NCI-H1694 treated with DMSO at 0.1 percent for 48 hours (cell line): ENCODE results near the gene HEPHL1.

ENCODE experiments used
- DNase-seq: peaks from one replicate; lab custom pipeline; 2025; lab: John Stamatoyannopoulos, UW

The HEPHL1 gene

DNA sequence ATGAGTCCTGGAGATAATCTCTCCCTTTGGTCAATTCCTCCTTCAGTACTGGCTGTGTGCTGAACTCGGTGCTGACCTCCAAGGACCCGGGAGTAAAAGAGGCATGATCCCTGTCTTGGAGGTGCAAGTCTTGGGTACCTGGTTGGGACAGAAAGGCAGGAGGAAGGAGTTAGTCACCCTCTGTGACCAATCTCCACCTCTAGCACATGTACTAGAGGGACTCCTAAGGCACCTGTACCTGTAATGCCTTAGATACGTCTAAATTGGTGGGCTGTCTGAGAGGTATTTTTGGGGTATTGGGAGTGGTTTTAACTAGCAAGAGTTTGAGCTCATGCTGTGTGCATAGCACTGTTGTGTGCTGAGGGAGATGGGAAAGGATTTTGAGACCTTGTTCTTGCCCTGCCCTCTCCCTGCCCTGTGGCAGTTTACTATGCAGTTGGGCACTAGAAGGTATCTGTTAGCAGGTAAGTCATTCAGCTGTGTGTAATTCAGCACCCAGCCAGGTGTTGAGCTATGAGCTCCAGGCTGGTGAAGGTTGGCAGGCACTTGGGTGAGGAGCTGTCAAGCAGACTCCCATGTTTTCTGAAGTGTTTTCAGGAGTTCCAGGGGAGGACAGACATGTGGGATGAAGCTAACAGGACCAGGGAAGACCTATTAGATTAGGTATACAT lies 110.0 kb downstream of the HEPHL1 start:
- DNase-seq, result no peak

DNA sequence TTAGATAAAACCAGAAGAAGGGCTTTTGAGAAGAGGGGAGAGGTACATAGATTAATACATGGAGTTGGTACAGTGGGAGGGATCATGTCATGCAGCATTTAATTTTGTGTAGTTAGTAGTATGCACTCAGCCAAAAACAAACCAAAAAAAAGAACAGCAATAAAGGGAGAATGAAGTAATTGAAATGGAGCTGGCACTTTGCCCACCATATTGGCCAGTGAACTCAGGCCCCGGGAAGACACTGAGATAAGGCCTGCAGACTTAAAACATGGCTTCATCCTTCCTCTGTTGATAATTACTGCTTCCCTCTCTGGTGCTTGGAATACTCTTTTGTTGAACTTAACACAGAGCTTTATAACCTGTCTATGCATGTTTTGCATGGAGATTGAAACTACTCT lies 110.6 kb downstream of the HEPHL1 start:
- DNase-seq, result no peak

DNA sequence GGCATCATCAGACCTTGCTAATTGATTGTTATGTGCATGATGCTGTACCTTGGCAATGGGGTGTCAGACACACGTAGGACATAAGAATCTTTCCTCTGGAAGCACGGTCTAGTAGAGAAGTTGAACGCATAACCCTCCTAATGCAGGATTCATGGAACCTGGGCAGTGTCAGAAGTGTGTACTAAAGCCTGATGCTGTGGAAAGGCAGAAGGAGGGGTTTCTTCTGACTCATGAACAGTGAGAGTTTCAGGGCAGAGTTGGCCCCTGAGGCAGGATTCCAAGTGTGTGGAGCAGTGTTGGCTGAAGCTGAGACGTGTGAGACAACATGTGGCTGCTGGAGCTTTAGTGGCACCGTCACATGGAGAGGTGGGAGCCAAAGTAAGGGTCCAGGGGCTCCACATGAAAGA lies 111.0 kb downstream of the HEPHL1 start:
- DNase-seq, result no peak

DNA sequence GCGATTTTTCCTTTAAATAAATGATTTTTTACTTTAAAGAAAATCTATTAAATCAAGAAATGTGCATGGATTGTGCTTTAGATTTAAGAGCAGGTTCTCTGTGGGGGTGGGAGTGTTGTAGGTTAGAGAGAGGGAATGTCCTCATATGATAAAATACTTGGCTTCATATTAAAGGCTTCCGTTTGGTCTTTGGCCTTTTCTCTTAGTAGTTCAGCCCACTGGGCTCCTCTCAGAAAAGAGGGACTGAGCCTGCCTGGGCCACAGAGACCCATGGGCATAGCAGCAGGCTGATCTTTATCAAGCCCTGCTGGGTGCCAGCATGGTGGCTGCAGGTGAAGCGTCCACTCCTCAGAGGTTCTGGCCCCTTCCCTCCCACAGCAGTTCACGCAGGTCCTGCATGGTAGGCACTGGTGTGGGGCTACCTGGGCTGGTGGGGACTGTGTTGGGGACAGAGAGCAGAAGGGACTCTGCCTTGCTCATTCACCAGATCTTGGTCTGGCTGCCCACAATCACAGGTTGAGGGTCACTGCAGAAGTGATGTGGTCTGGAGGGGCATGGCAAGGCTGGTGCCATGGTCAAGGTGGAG lies 111.8 kb downstream of the HEPHL1 start:
- no peak for DNase-seq

DNA sequence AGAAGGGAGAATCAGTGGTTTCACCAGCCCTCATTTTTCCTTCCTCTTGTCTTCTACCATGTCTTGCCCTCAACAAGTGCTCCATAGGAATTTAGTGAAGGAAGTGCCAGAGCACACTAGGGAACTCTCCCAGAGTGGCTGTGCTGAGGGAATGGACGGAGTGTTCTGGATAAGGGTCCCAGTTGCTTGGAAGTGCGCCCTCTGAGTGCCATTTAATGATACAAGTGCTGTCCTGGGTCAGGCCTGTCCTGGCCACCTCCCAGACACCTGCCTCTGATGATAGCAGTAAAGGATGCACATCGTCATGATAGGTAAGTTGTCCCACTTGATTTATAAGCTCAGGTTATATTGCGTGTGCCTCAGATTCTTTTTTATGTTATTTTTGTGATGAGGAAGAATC lies 112.6 kb downstream of the HEPHL1 start:
- no peak for DNase-seq

DNA sequence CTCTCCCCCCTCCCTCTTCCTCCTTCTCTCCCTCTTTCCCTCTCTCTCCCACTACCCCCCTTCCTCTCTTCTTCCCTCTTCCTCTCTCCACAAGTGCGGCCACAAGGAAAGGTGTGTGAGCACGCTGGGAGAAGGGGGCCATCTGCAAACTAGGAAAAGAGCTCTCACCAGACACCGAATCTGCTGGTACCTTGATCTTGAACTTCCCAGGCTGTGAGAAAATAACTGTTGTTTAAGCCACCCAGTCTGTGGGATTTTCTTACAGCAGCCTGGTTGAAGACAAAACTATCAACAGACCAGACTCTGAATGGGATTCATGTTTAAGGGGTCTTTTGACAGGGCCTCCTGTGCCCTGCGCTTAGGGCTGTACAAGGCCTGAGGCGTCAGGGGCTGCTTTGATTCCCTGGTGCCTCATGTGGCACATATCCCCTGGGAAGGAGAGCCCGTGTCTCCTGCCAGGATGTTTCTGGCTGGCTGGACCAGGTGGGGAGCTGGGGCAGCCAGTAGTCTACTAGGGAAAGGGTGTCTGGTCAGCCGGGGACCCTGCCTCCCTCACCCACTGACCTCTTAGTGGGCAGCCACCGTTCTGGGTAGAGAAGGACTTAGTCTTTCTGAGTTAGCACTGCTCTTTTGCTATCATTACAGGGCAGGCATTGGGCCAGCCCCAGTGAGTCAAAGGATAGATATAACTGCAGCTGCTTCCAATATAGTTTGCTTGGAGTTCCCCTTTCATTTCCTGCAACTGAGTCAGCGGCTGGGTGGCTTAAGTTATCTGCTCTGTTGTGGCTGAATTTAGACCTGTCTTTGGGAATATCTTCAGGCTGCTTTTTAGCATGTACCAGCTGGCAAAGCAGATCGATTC lies 113.7 kb downstream of the HEPHL1 start:
- DNase-seq, result no peak

DNA sequence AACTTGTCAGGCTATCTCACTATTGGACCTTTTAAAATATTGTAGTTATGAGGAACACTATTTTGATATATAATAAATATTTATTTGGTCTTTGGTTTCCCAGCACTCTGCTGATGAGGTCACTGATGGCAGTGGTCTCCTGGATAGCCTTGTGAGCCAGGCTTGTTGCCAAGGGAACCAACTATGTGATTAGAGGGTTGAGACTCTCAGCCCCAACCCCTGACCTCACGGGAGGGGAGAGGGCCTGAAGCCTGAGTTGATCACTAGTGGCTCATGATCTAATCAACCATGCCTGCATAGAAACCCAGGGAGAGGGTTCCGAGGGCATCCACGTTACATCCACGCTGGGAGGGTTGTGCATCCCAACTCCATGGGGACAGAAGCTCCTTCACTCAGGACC lies 118.3 kb downstream of the HEPHL1 start:
- no peak for DNase-seq

DNA sequence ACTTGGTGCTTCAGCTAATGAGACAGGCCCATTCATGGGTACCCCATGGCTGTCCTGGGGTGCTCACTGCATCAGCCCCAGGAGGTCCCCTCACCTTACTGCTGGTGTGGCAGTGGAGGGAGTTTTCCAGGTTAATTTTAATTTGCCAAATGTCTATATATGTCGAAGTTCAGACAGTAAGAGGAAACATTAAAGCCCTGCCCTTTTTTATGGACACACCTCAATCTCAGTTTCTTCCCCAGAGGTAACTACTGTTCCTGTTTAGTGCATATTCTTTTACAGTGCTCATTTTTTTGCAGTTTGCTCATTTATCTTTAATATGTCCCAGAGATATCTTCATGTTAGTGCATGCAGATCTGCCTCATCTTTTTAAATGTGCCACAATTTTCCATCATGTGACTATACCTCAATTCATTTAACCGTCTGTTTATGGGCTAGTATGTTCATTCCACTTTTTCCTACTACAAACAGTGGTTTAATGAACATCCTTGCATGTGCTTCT lies 119.1 kb downstream of the HEPHL1 start:
- DNase-seq, result no peak

DNA sequence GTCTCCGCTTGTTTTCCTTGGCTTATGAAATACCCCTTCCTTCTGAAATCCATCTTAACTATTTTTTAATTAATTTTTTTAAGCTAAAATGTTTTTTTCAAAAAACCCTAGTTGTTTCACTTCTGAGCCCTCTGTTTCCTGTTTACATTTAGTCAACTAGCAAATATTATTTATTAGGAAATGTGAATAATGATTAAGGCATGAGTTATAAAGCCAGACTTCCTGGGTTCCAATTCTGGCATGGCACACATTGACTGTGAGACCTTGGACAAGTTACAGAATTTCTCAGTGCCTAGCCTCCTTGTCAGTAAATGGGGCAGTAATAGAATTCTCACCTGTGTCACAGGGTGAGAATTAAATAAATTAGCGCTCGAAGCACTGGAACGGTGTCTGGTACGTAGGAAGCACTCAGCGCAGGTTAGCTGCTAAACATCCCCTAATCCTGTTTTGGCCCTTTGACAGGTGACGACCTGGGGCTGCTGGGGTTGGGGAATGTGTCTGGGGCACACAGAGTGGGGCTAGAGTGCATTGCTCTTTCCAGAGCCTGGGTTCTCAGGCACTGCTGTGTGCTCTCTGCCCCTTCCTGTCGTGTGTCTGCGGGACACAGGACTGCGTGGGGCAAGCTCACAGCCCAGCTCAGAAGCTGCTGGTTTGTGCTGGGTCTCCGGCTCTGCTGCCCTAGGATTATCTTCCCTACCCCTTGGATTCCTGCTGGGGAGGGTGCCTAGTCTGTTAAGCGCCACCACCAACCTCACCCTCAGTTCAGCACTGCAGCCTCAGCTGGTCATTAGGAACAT lies 120.6 kb downstream of the HEPHL1 start:
- DNase-seq, result no peak

DNA sequence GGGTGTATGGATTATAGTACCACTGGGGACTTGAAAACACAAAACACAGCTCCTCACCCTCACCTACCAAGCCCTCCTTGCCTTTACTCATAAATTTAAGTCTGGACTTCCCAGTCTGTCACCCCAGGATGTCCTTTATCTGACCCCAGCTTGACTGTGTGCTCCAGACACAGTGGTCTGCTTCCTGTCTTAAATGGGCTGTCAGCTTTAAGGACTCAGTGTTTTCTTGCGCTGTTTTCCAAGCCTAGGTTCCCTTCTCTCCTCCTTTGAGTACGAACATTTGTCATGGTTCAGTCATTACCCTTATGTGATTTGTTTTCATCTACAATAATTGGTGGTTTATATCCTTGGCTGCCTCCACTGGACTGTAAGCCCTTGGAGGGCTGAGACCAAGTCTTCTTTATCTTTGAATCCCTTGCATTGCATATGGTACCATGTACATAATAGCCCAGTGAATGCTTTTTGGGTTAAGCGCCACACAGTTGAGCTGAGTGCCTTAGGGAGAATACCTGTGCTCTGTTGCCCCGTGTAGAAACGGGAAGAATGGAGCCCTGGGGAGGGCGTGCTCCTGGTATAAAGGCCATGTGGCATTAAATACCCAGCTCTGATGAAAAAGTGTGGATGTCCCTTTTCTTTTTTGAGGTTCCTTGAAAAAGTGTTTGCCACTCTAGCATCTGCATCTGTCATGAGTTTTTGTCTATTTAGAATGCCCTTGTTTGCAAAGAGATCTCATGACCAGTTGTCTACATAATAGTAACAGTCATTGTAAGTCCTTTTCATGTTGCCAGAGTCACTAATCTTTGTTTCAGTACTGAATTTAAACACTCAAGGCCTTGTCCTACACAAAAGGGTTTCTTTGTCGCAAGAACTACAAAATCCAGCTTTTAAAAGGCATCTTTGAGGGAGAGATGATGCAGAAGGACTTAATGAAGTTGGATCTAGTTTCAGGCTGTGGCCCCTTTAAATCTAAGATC lies 121.4 kb downstream of the HEPHL1 start:
- DNase-seq, result no peak

DNA sequence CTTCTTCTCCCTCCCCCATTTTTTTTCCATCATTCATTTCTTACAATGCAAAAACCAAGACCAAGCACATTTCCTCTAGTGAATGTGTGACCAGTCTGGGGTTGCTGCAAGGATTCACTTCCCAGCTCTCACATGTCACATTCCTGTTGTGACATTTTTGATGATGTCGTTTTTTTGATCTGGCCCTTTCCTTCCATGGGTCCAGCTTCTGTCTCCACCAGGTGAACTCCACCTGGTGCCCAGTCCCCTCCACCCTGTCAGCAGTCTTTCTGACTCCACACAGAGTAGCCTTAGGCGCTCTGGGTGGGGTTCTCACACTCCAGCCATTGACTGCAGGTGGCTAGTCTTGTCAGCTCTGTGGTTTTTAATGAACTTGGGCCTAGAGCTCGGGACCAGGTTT lies 123.1 kb downstream of the HEPHL1 start:
- no peak for DNase-seq

DNA sequence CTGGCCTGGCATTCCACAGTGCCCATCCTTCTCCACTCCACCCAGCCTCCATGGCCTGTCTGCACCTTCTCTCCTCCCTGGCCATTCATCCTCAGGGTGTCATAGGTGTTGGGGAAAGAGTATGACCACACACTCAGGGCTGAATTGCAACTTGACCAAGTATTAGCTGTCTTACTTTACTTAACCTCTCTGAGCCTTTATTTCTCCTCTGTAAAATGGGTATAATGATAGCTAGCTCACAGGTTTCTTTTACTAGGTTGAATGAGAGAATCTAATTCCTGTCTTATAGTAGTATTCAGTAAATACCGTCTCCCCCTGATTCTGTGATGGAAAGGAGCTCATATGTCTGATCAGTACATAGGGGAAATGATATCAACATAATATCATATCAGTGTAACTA lies 123.5 kb downstream of the HEPHL1 start:
- DNase-seq, result no peak

DNA sequence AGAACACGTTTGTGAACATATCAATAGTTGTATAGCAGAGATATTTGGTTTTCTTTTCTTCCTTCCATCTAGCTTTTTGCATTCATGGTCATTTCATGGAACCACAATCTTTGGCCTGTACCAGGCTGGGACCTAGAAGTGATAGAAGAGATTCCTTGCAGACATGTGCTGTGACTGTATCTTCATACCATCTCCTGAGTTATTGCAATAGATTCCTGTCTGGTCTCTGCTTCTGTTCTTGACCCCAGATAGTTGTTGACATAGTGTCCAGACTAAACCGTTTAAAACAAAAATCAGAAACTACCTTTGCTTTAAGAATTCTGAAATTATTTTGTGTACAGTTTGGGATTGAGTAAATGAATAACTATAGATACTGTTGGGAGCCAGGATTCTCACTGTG lies 124.3 kb downstream of the HEPHL1 start:
- DNase-seq, result no peak

DNA sequence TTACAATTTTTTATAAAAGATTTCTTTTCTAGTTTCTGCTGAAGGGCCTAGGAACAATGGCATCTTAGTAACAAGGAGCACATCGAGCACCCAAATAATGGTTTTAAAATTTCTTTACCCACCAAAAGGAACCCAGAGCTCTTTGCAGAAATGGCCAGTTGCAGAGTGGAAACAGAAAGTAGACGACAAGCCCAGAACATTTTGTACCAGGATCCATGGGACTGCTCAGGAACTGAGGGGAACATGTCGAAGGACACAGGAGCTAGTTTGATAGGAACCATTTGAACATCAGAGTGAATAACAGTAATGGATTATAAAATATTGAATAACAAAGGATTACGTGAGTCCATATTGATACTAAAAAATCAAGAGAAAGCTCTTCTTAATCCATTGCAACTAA lies 124.8 kb downstream of the HEPHL1 start:
- no peak for DNase-seq

DNA sequence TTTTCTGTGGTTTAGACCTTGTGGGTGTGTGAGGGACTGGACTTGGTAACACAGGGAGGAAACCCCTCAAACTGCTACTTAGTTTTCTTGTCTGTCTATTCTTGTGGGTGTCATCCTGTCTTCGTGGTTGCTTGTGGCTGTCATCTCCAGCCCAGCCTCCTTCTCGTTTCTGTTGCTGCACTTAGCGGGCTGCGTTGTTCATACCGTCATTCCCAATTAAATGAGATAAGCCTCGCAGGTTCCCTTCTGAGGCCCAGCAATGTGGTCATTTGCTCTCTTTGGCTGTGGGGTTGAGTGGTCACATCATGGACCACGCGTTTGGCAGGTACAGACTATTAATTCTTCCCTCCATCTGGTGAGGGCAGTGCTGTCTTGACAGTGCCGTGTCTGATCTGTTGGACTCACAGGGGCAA lies 126.3 kb downstream of the HEPHL1 start:
- no peak for DNase-seq

DNA sequence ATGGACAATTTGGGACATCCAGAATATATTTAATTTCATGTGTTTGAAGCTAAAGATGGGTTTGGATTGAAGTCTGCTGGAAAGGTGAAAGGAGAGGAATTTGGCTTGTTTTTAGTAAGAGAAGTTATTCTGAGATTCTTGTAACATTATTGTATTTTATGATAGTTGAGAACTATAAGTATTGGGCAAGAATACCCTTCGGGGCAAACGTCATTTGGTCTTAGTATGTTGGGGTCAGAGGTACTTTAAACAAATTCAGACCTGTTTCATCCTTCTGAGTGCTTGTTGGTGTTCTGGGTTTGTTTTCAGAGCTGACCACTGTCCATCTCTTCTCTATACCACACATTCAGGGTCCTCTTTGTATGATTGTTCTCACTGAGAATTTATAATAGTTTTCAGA lies 127.0 kb downstream of the HEPHL1 start:
- no peak for DNase-seq

DNA sequence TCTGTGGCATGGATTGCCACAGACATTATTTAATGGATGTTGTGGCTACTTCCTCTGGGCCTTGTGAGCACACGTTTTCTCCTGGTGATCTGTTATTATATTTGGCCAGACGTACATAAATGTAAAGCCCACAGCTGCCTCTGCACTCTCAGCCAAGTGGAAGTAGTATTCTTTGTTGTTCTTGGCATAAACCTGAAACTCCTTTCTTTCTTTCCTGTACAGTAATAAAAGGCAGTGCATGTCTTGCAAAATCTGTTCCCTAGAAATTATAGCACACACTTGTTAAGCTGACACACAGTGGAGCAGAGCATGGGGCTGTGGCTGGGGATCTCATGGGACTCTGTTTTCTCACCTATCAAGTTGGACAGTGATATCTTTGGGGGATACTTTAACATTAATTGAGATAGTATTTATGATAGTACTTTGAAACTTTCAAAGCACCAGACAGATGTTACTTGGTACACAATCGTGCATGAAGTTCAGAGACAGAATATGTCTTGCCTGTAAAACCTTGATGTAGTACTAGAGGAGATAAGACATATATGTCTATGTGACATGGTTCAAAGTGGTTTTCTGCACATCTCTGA lies 128.4 kb downstream of the HEPHL1 start:
- no peak for DNase-seq

DNA sequence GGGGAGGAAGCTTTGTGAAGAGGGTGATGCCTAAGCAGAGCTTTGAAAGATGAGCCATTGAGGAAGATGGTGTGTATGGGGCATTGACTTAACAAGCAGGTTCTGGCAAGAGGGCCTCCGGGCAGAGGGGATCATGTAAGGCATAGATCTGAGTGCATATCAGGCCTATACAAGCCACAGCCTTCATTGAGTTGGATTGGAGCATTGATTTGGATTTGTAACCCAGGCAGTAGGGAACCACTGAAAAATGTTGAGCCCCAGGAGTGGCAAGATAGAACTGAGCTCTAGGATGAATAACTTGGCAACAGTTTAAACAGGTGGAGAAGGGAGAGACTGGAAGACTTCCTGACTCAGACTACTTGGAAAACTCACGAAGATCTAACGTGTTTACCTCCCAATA lies 128.9 kb downstream of the HEPHL1 start:
- no peak for DNase-seq

DNA sequence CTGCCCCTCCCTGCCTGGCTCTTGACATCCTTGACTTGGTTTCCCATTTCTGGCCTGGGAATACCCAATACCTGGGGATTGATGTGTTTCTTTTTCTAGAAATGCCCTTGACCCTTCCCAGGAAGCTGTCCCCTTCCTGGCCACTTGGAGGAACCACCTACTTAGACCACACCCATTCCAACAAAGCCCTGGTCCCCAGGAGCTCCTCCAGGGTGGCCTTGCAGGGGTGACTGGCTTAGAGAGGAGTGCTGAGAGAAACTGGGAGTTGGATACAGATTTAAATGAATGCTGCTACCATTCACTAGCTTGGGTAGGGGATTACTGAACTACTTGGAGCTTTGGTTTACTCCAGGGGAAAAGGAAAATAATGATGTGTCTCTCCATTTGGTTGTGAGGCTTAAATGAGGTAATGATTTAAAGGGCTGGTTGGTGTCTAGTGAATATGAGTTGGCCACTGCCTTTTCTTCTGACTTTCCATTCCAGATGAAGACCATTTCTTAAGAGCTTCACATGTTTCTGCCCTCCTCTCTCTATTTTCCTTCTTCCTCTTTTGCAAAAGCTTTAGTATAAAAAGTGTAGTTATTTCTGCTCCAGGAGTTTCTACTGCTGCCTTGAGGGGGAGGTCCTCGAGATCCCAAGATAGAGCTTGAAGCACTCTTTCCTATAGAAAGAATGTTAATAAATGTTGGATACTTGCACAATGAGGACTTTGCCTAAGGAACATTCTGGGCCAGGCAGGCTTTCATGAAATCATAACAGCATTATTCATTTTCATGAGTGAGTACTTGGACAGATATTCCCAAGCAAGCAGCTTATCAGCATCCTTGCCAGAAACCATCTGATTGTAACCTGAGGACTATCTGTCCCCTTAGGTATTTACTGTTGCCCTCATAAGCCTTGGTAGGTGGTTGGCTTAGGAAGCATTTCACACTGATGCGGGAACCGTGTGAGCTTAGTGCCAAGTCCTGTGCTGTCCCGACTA lies 129.8 kb downstream of the HEPHL1 start:
- DNase-seq, result no peak
